SK-N-SH (cell line): ENCODE measurements around the gene FAM177A1.

ENCODE experiments used
- POLR2AphosphoS5 ChIP-seq: IDR thresholded peaks from 2 replicates; pipeline ENCODE4 v1.6.1; 2012; ENCODE audit warnings: low read depth, low read length
- TF ChIP-seq, protein P1 (sequence below): fragments of 200-600 bp; sonication (generic); IDR thresholded peaks from 2 replicates; pipeline ENCODE4 v1.6.1; 2017; ENCODE audit warnings: antibody characterized with exemption, mild to moderate bottlenecking, moderate library complexity

DNA sequence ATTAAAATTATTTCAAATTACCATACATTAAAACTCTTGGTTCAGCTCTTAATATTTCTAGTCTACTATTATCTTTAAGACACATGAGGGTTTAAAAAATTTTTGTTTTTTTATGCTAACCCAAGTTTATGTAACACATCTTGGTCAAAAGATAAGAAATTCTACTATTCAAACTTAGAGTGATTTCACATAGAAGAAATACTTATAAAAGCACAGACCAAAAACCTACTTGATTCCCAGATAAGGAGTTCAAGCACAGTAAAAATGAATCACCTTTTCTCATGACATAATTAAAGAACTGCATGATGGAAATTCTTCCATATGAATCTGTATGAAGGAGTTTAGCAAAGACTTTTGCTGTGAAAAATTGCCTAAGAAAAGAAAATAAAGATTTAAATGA, 61.8 kb downstream of the FAM177A1 start:
- TF ChIP-seq, protein P1, sequence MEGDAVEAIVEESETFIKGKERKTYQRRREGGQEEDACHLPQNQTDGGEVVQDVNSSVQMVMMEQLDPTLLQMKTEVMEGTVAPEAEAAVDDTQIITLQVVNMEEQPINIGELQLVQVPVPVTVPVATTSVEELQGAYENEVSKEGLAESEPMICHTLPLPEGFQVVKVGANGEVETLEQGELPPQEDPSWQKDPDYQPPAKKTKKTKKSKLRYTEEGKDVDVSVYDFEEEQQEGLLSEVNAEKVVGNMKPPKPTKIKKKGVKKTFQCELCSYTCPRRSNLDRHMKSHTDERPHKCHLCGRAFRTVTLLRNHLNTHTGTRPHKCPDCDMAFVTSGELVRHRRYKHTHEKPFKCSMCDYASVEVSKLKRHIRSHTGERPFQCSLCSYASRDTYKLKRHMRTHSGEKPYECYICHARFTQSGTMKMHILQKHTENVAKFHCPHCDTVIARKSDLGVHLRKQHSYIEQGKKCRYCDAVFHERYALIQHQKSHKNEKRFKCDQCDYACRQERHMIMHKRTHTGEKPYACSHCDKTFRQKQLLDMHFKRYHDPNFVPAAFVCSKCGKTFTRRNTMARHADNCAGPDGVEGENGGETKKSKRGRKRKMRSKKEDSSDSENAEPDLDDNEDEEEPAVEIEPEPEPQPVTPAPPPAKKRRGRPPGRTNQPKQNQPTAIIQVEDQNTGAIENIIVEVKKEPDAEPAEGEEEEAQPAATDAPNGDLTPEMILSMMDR, result no peak
- no peak for TF ChIP-seq POLR2AphosphoS5
